Vagina (tissue), 2 donors: ENCODE measurements around the gene OGG1.

Experiments
- POLR2AphosphoS5 ChIP-seq, 2 donors: sonication (generic); formaldehyde crosslinking; IDR thresholded peaks; one replicate each; pipeline ENCODE4 v1.9.0; 2017; ENCODE audit warnings: antibody characterized with exemption in 2 of 2, mild to moderate bottlenecking in 2 of 2, low read depth in 1 of 2; ENCODE audit not compliant: insufficient read depth in 1 of 2
- TF ChIP-seq, protein P1 (sequence below), 3 experiments: fragments of 450-650 bp in 2 of 3; fragments of 200-600 bp in 1 of 3; sonication (generic) in 1 of 3; IDR thresholded peaks; one replicate each; pipeline ENCODE4 v1.5.1; 2017 to 2019; ENCODE audit warnings: antibody characterized with exemption in 3 of 3, mild to moderate bottlenecking in 2 of 3, moderate library complexity in 2 of 3

DNA sequence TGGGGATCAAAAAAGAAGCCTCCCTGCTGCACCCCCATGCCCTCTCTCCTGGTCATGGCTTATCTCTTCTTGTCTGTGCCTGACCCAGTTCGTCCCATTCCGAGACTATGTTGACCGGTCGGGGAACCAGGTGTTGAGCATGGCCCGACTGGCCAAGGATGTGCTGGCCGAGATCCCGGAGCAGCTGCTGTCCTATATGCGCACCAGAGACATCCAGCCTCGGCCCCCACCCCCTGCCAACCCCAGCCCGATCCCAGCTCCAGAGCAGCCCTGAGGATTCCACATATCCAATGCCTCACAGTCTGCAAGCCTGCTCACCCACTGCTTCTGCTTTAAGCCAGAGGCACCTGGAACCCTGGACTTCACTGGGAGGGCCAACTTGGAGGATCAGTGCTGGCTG is 20.3 kb upstream of the OGG1 start:
- no peak for TF ChIP-seq POLR2AphosphoS5 (IDR thresholded peaks at IDR 0.05; ENCODE audit: insufficient read depth in 1 of 2, low read depth in 1 of 2)
- TF ChIP-seq, protein P1, sequence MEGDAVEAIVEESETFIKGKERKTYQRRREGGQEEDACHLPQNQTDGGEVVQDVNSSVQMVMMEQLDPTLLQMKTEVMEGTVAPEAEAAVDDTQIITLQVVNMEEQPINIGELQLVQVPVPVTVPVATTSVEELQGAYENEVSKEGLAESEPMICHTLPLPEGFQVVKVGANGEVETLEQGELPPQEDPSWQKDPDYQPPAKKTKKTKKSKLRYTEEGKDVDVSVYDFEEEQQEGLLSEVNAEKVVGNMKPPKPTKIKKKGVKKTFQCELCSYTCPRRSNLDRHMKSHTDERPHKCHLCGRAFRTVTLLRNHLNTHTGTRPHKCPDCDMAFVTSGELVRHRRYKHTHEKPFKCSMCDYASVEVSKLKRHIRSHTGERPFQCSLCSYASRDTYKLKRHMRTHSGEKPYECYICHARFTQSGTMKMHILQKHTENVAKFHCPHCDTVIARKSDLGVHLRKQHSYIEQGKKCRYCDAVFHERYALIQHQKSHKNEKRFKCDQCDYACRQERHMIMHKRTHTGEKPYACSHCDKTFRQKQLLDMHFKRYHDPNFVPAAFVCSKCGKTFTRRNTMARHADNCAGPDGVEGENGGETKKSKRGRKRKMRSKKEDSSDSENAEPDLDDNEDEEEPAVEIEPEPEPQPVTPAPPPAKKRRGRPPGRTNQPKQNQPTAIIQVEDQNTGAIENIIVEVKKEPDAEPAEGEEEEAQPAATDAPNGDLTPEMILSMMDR (IDR thresholded peaks at IDR 0.05) = no peak
